ENCODE data around the gene ALDH3A2. TPM values are rescaled to one million over a fixed set of nuclear protein-coding genes. Genes with fewer than 3 reads are reported as not detected.
"Not testable (repeated sequence)": the region's sequence is repeated elsewhere in the genome, so short reads cannot be mapped to it uniquely, and the experiment has no call there.

ALDH3A2 gene
- total RNA-seq, 1 experiment from 2014 or later: 53.9 TPM

DNA sequence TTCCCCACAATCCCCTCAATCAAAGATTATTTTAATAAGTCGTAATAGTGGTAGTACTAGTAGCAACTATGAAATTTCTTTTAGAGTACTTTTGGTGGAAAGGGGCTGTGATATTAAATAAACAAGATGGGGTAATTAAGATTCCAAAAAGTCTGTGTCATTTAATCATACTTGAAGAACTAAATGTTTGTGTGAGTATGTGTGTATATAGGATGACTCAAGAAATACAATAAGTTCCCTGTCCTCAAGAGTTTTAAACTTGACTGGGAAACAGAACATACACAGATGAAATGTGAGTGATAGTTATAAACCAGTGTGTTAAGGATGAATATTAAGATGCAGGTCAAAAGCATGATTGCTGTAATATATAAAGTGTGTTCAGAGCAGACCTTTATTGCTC, 2.3 kb downstream of the ALDH3A2 start:
- DNase-seq (ENCODE audit: low read depth): no peak

DNA sequence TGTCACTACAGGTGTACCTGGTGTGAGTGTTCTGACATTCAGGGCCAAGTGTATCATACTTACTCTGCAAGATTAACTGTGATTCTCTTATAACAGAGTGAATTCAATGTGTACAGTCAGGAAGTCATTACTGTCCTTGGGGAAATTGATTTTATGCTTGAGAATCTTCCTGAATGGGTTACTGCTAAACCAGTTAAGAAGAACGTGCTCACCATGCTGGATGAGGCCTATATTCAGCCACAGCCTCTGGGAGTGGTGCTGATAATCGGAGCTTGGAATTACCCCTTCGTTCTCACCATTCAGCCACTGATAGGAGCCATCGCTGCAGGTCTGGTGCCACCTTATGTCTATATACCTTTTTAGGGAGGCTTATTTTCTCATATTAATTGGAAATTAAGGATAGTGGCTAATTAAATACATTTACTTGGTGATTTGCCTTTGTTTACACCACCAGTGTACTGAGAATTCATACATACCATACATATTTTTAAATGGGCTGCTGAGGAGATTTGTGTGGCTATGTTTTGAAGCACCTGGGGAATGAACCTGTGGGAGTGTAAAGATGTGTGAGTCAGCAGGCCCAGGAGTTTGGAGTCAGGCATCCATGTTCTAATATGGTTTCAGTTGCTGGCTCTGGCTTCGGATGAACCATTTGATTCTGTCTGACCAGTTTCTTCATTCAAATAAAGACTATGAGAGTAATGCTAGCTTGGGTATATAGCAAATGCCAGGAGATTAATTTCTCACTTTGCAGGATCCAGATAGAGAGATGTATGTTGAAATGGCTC, 3.1 kb downstream of the ALDH3A2 start:
- DNase-seq (ENCODE audit: low read depth): no peak

DNA sequence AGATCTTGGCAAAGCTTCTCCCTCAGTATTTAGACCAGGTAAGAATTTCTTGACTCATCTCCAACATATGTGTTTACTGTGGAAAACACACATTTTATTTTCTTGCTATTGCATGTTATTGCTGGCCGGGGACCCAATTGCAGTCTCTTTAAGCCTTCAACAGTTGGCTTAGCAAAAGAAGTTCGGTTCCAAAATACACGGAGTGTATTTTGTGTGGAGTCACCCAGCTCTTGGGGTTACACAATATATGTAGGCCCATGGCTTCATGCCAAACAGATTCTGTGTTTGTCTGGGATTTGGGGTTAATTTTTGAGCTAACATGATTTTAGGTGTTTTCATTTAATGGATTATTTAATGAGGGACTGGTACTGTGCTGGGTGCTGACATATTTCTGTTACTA, 4.0 kb downstream of the ALDH3A2 start:
- no peak for DNase-seq (ENCODE audit: low read depth)

DNA sequence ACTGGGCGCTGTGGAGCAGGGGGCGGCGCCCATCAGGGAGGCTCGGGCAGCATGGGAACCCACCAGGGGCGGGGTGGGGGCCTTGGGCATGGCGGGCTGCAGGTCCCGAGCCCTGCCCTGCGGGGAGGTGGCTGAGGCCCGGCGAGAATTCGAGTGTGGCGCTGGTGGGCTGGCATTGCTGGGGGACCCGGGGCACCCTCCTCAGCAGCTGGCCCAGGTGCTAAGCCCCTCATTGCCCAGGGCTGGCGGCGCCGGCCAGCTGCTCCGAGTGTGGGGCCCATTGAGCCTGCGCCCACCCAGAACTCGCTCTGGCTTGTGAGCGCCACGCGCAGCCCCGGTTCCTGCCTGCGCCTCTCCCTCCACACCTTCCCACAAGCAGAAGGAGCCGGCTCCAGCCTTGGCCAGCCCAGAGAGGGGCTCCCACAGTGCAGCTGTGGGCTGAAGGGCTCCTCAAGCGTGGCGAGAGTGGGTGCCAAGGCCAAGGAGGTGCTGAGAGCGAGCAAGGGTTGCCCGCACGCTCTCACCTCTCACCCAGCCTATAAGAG, 5.9 kb downstream of the ALDH3A2 start:
- DNase-seq (ENCODE audit: low read depth): no peak

DNA sequence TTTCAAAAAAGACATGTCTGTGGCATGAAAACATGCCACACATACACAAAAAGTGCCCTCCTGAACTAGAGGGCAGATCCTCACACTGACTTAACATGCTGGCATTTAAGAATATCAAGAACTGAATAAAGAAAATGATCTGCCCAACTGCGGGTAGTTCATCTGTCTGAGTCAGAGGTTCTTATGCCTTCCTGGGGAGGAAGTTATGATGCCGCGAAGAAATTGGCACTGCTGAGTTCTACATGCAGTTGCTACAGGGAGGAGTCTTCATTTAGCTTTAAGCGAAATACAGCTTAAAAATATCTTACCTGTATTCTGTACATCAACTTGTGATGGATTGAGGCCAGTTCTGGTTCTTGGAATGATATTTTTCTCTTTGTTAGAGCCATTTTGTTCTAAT, 6.3 kb downstream of the ALDH3A2 start:
- DNase-seq (ENCODE audit: low read depth): no peak

DNA sequence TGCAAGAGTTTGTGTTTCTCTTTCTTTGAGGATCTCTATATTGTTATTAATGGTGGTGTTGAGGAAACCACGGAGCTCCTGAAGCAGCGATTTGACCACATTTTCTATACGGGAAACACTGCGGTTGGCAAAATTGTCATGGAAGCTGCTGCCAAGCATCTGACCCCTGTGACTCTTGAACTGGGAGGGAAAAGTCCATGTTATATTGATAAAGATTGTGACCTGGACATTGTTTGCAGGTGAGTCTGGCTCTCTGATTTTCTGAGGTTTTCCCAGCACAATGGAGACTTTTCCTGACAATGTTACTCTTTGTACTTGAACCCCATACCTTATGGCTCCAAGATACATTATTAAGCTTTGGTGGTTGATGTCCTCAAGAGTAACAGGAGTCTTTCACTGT, 7.8 kb downstream of the ALDH3A2 start:
- DNase-seq (ENCODE audit: low read depth): no peak

- no peak for DNase-seq (ENCODE audit: low read depth)
Observed at GRCh38 chr17:19656851-19657581, 8.5 kb downstream of the ALDH3A2 start.

GRCh38 chr17:19659366-19660177, 11.0 kb downstream of the ALDH3A2 start:
- no peak for DNase-seq (ENCODE audit: low read depth)

DNA sequence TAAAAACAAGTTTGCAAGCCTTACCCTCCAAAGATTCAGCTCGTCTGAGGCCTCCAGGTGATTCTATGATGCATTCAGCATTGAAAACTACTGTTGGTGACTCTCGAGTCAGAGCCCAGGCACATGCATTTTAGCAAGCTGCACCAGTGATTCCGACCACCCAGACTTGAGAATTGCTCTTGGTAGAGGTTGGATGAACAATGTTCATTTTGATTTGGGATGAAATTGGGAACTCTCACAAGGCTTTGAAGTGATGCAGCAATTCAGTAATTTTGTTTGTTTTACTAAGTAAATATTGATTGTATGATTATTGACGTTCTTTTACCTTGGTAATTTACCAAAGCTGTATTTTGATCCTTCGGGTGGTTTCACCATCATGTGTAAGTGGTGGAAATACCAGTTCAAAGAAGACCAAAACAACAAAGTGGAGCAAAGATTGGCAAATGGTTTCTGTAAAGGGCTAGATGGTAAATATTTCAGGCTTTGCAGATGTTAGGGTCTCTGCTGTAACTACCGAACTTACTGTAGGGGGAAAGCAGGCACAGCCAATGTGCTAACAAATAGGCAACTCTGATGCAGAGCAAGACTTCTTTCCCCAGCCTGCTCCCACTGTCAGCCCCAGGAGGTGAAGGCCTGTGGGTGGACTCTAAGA, 11.8 kb downstream of the ALDH3A2 start:
- DNase-seq (ENCODE audit: low read depth): no peak

- DNase-seq (ENCODE audit: low read depth): no peak
Observed at GRCh38 chr17:19661121-19661520, 12.6 kb downstream of the ALDH3A2 start.

- no peak for DNase-seq (ENCODE audit: low read depth)
Observed at GRCh38 chr17:19663097-19663496, 14.5 kb downstream of the ALDH3A2 start.

- DNase-seq (ENCODE audit: low read depth): no peak
Observed at GRCh38 chr17:19664136-19664820, 15.7 kb downstream of the ALDH3A2 start.

DNA sequence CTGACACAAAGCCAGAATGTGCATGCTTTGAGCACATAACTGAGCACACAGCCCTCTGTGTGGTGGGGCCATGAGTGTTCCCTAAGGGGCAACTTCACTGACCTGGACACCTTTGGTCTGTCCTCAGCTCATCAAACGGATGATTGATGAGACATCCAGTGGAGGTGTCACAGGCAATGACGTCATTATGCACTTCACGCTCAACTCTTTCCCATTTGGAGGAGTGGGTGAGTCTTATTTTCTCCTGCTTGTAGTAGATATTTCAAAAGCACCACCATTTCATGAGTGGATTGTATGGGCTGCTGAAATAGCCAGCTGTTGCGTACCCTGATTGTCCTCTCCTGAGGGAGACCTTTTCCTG, 16.2 kb downstream of the ALDH3A2 start:
- DNase-seq (ENCODE audit: low read depth): no peak

DNA sequence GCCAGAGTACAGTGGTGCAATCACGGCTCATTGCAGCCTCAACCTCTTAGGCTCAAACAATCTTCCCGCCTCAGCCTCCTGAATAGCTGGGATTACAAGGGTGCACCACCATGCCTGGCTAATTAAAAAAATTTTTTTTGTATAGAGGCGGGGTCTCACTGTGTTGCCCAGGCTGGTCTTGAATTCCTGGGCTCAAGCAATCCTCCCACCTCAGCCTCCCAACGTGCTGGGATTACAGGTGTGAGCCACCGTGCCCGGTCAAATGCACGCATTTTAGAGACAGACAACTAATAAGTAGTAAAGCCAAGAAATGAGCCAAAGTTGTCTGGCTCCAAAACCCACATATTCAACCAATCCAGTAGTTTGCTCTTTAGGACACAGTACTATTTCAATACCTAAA, 21.1 kb downstream of the ALDH3A2 start:
- not testable (repeated sequence) for DNase-seq (ENCODE audit: low read depth)

GRCh38 chr17:19670908-19671307, 22.4 kb downstream of the ALDH3A2 start:
- no peak for DNase-seq (ENCODE audit: low read depth)

GRCh38 chr17:19671433-19671832, 22.9 kb downstream of the ALDH3A2 start:
- no peak for DNase-seq (ENCODE audit: low read depth)

DNA sequence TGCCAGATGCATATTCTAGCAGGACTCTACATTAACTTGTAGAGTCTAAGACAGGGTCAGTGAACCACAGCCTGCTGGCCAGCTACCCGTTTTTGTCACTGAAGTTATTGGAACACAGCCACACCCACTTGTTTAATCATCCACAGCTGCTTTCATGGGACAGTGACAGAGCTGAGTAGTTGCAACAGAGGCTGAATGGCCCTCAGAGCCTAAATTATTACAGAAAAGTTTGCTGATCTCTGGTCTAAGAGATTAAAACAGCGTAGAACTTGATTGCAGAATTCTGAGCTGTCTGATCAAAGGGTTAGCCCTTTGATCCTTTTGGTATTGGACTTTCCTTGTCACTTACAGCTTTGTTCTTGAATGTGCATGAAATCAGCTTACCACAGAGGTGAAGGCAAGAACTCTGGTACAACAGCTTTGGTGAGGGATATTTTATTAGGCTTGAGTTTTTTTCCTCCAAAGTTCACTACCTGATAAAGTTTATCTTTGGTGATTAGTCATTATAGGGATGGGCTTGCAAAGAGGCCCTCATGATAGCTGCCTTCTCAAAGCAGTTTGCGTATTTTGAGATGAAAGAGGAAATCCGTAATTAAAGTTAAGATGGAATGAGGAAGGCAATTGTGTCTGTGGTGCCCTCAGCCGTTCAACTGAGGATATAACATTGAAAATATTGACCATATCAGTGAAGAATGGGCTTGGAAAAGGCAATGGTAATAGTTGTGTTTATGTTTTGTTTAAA, 23.6 kb downstream of the ALDH3A2 start:
- no peak for DNase-seq (ENCODE audit: low read depth)

- DNase-seq (ENCODE audit: low read depth): no peak
Observed at GRCh38 chr17:19673623-19674022, 25.1 kb downstream of the ALDH3A2 start.

DNA sequence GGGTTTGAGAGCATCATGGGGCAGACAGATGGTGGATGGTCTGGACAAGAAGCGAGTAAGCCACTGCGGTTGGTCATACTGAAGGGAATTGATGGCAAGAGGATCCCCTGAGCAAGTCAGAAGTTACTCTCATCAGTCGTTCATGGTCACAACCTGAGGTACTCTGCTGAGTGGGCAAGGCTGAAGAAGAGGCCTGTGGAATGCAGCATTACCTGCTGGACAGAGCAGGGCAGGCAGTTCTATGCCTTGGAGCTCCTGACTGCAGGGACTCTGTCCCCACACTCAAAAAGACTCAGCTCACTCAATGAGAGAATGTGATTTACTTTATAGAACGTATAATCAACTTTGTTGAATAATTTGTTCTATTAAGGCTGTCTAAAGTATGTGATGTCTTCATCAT, 28.3 kb downstream of the ALDH3A2 start:
- DNase-seq (ENCODE audit: low read depth): no peak

- DNase-seq (ENCODE audit: low read depth): no peak
Observed at GRCh38 chr17:19677736-19678379, 29.3 kb downstream of the ALDH3A2 start.
